Esophagus squamous epithelium (tissue), 4 donors: ENCODE data around the gene GPSM3.

ENCODE experiments used
- CTCF ChIP-seq, 6 experiments: fragments of 450-650 bp in 4 of 6; fragments of 200-600 bp in 2 of 6; sonication (generic) in 2 of 6; IDR thresholded peaks; one replicate each; pipeline ENCODE4 v1.5.1; 2016 to 2019; ENCODE audit warnings: antibody characterized with exemption in 6 of 6, mild to moderate bottlenecking in 4 of 6, moderate library complexity in 4 of 6
- POLR2A ChIP-seq, 4 donors: fragments of 450-650 bp; IDR thresholded peaks; one replicate each; pipeline ENCODE4 v1.6.1; 2017; ENCODE audit warnings: antibody characterized with exemption in 4 of 4, mild to moderate bottlenecking in 4 of 4, moderate library complexity in 3 of 4

DNA sequence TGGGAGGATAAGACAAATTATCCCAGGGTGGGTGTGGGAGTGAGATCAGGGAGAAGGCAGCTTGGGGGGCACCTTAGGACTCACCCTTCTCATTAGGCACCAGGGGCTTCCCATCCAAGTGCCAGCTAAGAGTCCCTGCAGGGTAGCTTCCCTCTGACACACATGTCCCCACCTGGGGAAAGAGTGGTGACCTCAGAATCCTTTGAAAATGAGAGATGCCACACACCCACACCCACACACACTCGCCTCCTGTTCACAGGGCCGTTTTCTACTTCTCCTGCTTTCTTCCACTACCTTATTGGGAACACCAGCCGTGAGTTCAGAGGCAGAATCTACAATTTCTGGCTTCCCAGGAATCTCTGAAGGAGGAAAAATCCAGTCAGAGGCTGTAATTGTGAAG is 9.4 kb downstream of the GPSM3 start:
- TF ChIP-seq POLR2A (IDR thresholded peaks at IDR 0.05), result no peak
- TF ChIP-seq CTCF (IDR thresholded peaks at IDR 0.05), result no peak
